ENCODE measurements around the gene ATOH8. TPM values are rescaled to one million over a fixed set of nuclear protein-coding genes. Genes with fewer than 3 reads are reported as not detected.

Gene ATOH8
- polyA plus RNA-seq, 2 of the 4 experiments (the other 2 are of a cell fraction), result 1.8 to 20.0 TPM

- TF ChIP-seq HMGXB4 (CRISPR knock-in tag; IDR thresholded peaks at IDR 0.05; ENCODE audit: borderline replicate concordance) (no peak), ZC3H11A (IDR thresholded peaks at IDR 0.05) (no peak), CBX8 (IDR thresholded peaks at IDR 0.05) (no peak), MYC (IDR thresholded peaks at IDR 0.05; ENCODE audit: borderline replicate concordance, low read length) (no peak), NPAS2 (CRISPR knock-in tag; IDR thresholded peaks at IDR 0.05; ENCODE audit: borderline replicate concordance) (no peak), CBX2 (IDR thresholded peaks at IDR 0.05; ENCODE audit: borderline replicate concordance, low read depth) (no peak), ESRRA (IDR thresholded peaks at IDR 0.05; ENCODE audit: borderline replicate concordance, low read length) (0 out of 2 replicates have a peak, but pooled peaks have one; percentile 19), HDAC2 (IDR thresholded peaks at IDR 0.05) (no peak), CEBPB (IDR thresholded peaks at IDR 0.05) (no peak), POLR2AphosphoS2 (conservative IDR thresholded peaks at IDR 0.05; ENCODE audit: low read length) (no peak), ZFP36 (IDR thresholded peaks at IDR 0.05; ENCODE audit: borderline replicate concordance, partially characterized antibody) (no peak), RNF2 (IDR thresholded peaks at IDR 0.05; ENCODE audit: borderline replicate concordance, low read depth) (no peak), SMC3 (IDR thresholded peaks at IDR 0.05) (peak; percentile 97), MAX (IDR thresholded peaks at IDR 0.05) (peak; percentile 14; the same call in 1 of the 2 replicates), MAFK (IDR thresholded peaks at IDR 0.05; ENCODE audit: partially characterized antibody) (no peak), EHF (CRISPR knock-in tag; IDR thresholded peaks at IDR 0.05) (no peak), RAD21 (conservative IDR thresholded peaks at IDR 0.05 in 1 of 2, IDR thresholded peaks at IDR 0.05 in 1 of 2) (peak; percentile 90 to 95), FOSB (CRISPR knock-in tag; IDR thresholded peaks at IDR 0.05) (no peak), ZSCAN20 (CRISPR knock-in tag; IDR thresholded peaks at IDR 0.05) (no peak), EHMT2 (IDR thresholded peaks at IDR 0.05; ENCODE audit: low read depth) (no peak), KDM5A (IDR thresholded peaks at IDR 0.05) (no peak), RFX5 (IDR thresholded peaks at IDR 0.05) (no peak), CHD4 (IDR thresholded peaks at IDR 0.05; ENCODE audit: borderline replicate concordance) (no peak), JUN (IDR thresholded peaks at IDR 0.05) (no peak), ZNF302 (CRISPR knock-in tag; IDR thresholded peaks at IDR 0.05) (no peak)
Measured at GRCh38 chr2:85750587-85751575, 2.9 kb upstream of the ATOH8 start (continued).

- peaks cover 49% of the 10 kb centered on the region for H3K4me1 ChIP-seq
- peak overlapping the region; percentile 3; the same call in 1 of the 3 replicates for H3K4me2 ChIP-seq
- no peak overlapping the region for H3K4me3 ChIP-seq
- no peak for FAIRE-seq
- H3K27ac ChIP-seq, result peak overlapping the region; percentile 29 to 61; a peak in 4 of 6 replicates
- ATAC-seq, result no peak
- CTCF ChIA-PET, result interaction anchor here (0.7 to 63.0 kb wide), 17 partner anchors 11 to 434 kb away, joined by 3 to 1675 read pairs (median 18); partner anchors contain the start of gene ST3GAL5
- H3K9me3 ChIP-seq, result no peaks in the 10 kb centered on the region
- TF ChIP-seq JUN (IDR thresholded peaks at IDR 0.05) (no peak), FOSL2 (IDR thresholded peaks at IDR 0.05) (no peak), FOSL2 (CRISPR knock-in tag; IDR thresholded peaks at IDR 0.05) (no peak), HOXA7 (CRISPR knock-in tag; IDR thresholded peaks at IDR 0.05) (no peak), BHLHE40 (IDR thresholded peaks at IDR 0.05; ENCODE audit: low read depth, low read length) (no peak)
- POLR2A ChIA-PET, result interaction anchor here (2.1 to 2.4 kb wide), 2 partner anchors 10 to 20 kb away, joined by 9 to 10 read pairs; no protein-coding TSS in a partner anchor
- WGBS (ENCODE audit: missing lambda C conversion rate), result 90% methylated on average over 11 of the region's 11 CpGs
- no peak for DNase-seq (ENCODE audit: low read depth in 1 of 2, low spot score in 1 of 2)
Measured at GRCh38 chr2:85751627-85752026, 2.2 kb upstream of the ATOH8 start.

Data from A549 (cell line).